GM19328 (cell line): ENCODE data around the gene PRMT6.
"Not testable (repeated sequence)": the region's sequence is repeated elsewhere in the genome, so short reads cannot be mapped to it uniquely, and the experiment has no call there.

Source experiments
- ATAC-seq: cut with Tn5 transposase; IDR thresholded peaks from one replicate; pipeline ENCODE4 v1.9.1; 2021; ENCODE audit warnings: mild to moderate bottlenecking, moderate library complexity; ENCODE audit not compliant: unreplicated experiment

The PRMT6 gene

DNA sequence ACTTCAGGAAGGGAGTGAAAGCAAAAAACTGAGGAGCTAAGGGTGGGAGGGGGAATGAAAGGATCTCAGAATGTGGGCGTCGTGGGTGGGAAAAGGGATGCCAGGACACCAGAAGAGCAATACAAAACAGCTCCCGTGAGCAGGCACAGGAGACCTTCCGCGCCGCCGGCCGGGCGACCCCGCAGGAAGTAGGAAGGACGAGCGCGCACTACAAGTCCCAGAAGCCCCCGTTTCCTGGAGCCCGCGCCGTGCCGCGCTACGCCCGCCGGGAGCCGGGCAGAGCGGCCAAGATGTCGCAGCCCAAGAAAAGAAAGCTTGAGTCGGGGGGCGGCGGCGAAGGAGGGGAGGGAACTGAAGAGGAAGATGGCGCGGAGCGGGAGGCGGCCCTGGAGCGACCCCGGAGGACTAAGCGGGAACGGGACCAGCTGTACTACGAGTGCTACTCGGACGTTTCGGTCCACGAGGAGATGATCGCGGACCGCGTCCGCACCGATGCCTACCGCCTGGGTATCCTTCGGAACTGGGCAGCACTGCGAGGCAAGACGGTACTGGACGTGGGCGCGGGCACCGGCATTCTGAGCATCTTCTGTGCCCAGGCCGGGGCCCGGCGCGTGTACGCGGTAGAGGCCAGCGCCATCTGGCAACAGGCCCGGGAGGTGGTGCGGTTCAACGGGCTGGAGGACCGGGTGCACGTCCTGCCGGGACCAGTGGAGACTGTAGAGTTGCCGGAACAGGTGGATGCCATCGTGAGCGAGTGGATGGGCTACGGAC, at the start of gene PRMT6:
Gene PRMT6 (plus strand): TSS at position 249 of the 771 bp plus-strand sequence. CDS start 42 bp downstream, at position 291.
- ATAC-seq = peak; percentile 88

DNA sequence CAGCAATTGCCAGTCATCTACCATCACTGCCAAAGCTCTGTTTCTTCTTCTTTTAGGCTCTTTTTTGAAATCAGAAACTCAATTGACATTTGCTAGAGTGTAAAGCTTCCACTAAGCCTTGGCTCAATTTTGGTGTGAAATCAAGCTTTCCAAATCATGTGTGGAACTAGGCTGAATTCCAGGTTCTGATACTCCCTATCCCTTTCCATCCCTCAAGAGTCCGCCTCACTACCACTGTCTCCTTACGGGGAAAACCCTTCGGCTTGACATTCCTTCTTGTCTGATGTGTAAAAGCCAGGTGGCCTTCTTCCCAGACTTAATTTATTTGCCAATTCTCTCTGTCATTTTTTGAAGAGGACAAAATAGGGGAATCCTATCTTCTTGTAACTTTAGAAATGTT, 47.2 kb upstream of the PRMT6 start:
- no peak for ATAC-seq

DNA sequence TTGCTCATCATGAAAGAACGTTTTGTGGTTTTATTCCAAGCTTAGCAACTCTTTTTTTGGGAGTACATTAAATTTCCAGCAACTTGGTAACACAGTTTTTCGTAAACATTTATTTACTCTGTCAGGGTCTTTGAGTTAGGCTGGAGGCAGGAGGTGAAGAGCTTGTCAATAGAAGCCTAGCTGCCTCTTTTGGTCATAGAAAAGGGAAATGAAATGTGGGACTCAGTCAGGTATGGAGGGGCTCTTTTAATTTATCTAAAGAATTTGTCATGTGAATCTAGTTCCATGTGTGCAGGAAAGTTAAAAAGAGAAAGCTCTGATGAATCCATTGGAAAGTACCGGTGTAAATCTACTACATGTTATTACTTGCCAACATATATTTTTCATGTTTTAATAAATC, 45.9 kb upstream of the PRMT6 start:
- ATAC-seq = no peak

DNA sequence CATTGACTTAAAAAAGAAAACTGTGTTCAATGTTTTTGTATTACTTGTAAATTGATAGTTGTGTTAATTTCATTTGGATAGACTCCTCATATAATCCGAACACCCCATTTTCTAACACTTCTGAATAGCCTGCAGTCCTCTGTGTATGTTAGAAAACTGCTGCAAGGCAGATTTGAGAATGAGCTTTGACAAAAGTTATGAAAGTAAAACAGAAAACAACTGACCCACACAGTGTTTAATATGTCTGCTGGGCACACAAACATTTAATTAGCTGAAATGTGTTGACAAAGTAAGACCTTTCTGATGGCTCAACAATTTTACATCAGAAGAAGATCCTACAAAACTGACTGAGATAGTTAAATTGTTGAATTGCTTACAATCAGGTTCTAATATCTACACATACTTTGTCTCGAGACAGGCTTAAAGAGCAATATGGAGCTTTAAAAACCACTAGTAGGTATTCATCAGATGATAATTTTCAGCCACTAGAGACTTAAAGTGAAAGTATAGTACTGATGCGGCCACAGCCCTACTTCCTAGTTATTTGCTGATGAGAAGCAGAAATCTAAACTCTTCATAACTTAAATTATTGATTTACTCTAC, 40.0 kb upstream of the PRMT6 start:
- peak; percentile 79 for ATAC-seq

- ATAC-seq = no peak
Observed at GRCh38 chr1:107018445-107018844, 38.0 kb upstream of the PRMT6 start.

- ATAC-seq = no peak
Observed at GRCh38 chr1:107019166-107019565, 37.3 kb upstream of the PRMT6 start.

DNA sequence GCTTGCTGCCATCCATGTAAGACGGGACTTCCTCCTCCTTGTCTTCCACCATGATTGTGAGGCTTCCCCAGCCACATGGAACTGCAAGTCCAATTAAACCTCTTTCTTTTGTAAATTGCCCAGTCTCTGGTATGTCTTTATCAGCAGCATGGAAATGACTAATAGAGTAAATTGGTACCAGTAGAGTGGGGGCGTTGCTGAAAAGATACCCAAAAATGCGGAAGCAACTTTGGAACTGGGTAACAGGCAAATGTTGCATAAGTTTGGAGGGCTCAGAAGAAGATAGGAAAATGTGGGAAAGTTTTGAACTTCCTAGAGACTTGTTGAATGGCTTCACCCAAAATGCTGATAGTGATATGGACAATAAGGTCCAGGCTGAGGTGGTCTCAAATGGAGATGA, 17.6 kb upstream of the PRMT6 start:
- ATAC-seq = not testable (repeated sequence)

- not testable (repeated sequence) for ATAC-seq
Observed at GRCh38 chr1:107044310-107045220, 11.9 kb upstream of the PRMT6 start.

DNA sequence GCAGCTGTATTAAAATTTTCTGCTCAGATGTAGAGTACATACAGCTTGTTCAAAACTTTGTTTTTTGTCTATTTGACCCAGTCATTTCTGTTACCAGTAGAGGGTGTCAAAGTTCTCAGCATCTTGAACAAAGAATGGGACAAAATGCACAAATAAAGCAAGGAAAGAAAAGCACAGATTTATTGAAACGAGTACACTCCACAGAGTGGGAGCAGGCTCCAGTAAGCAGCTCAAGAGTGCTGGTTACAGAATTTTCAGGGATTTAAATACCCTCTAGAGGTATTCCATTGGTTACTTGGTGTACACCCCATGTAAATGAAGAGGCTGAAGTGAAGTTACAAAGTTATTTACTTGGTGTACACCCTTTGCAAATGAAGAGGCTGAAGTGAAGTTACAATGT, 8.9 kb upstream of the PRMT6 start:
- no peak for ATAC-seq

- ATAC-seq = no peak
Observed at GRCh38 chr1:107048241-107048640, 8.2 kb upstream of the PRMT6 start.

GRCh38 chr1:107051266-107051665, 5.2 kb upstream of the PRMT6 start:
- no peak for ATAC-seq

DNA sequence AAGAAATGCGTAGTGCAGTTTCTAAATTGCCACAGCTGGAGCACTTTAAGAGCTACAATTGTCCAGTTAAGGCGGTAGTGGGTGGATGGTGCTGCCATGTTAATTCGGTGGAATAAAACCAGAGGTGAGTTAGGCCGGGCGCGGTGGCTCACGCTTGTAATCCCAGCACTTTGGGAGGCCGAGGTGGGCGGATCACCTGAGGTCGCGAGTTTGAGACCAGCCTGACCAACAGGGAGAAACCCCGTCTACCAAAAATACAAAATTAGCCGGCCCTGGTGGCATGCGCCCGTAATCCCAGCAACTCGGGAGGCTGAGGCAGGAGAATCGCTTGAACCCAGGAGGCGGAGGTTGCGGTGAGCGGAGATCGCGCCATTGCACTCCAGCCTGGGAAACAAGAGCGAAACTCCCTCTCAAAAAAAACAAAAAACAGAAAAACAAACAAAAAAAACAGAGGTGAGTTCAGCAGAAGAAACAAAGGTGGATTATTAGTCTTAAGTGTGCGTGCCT, 502 bp upstream of the PRMT6 start:
- ATAC-seq = not testable (repeated sequence)

DNA sequence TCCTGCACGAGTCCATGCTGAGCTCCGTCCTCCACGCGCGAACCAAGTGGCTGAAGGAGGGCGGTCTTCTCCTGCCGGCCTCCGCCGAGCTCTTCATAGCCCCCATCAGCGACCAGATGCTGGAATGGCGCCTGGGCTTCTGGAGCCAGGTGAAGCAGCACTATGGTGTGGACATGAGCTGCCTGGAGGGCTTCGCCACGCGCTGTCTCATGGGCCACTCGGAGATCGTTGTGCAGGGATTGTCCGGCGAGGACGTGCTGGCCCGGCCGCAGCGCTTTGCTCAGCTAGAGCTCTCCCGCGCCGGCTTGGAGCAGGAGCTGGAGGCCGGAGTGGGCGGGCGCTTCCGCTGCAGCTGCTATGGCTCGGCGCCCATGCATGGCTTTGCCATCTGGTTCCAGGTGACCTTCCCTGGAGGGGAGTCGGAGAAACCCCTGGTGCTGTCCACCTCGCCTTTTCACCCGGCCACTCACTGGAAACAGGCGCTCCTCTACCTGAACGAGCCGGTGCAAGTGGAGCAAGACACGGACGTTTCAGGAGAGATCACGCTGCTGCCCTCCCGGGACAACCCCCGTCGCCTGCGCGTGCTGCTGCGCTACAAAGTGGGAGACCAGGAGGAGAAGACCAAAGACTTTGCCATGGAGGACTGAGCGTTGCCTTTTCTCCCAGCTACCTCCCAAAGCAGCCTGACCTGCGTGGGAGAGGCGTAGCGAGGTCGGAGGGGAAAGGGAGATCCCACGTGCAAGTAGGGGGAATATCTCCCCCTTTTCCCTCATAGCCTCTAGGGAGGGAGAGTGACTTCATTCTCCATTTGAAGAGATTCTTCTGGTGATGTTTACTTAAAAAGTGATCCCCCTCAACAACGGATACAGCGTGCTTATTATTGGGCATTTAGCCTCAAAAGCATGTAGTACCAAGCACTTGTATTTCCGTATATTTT, 991 bp downstream of the PRMT6 start:
- peak; percentile 57 for ATAC-seq

- no peak for ATAC-seq
Observed at GRCh38 chr1:107058245-107059032, 2.0 kb downstream of the PRMT6 start.

GRCh38 chr1:107061886-107062285, 5.4 kb downstream of the PRMT6 start:
- ATAC-seq = no peak

DNA sequence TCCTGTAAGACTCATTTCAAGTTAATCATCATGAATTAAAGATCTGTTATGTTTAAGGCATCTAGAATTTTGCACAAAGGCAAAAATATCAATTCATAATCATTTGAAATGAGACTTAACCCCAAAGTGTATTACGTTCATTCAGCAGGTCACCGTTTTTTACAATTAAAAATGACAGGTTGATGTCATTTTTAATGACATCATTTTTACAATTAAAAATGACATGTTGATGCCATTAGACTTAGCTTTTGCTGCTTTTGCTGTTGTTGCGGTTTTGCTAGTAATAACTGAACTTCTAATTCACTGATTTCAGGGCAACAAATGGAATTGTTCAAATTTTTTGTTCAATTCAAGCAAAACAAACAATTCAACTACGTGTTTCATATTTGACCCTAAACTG, 17.0 kb downstream of the PRMT6 start:
- ATAC-seq = no peak

GRCh38 chr1:107076841-107077240, 20.4 kb downstream of the PRMT6 start:
- ATAC-seq = no peak

DNA sequence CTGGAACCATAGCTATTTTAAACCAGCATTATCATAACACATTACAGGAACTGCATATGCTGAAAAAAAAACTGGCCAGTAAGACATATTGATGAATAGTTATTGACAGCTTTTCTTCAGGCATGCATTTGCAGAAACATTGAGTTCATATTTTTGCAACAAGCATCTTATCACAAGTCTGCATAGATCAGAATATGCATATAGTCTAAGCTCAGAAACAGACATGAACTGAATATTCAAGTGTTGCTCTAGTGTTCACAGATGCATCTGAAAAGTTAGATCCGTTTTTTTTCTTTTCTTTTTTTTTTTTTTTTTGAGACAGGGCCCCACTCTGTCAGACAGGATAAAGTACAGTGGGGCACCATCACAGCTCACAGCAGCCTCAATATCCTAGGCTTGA, 22.8 kb downstream of the PRMT6 start:
- no peak for ATAC-seq

GRCh38 chr1:107081102-107081501, 24.6 kb downstream of the PRMT6 start:
- ATAC-seq = no peak
